Measurements from ENCODE around the gene ELP2.

DNA sequence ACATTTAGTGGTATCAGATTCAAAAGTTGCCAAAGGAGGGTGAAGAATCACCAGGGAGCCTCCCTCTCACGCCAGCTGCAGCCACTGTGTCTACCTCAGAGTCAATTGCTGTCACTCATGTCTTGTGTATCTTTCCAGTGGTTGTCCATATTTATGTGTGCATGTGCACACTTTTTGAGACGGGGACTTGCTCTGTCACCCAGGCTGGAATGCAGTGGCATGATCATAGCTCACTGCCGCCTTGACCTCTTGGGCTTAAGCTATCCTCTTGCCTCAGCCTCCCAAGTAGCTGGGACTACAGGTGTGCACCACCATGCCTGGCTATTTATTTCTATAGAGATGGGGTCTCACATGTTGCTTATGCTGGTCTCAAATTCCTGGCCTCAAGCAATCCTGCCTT lies 61.6 kb downstream of the ELP2 start:
- no peak for TF ChIP-seq CTCF (conservative IDR thresholded peaks at IDR 0.05)
- no peak for TF ChIP-seq EZH2 (IDR thresholded peaks at IDR 0.05; ENCODE audit: low read depth)
